Adrenal gland (tissue), 5 donors: ENCODE data around the gene KEAP1.

ENCODE experiments used
- POLR2A ChIP-seq, 2 donors: fragments of 450-650 bp; IDR thresholded peaks; one replicate each; pipeline ENCODE4 v1.6.1; 2017; ENCODE audit warnings: antibody characterized with exemption in 2 of 2, mild to moderate bottlenecking in 2 of 2, moderate library complexity in 1 of 2
- TF ChIP-seq, protein P1 (sequence below), 6 experiments: fragments of 450-650 bp in 4 of 6; fragments of 200-600 bp in 2 of 6; sonication (generic) in 1 of 6; IDR thresholded peaks; 1 replicate in 5 of 6; 2 replicates in 1 of 6; pipeline versions ENCODE4 v1.5.1 to v1.8.0; 2016 to 2021; ENCODE audit warnings: antibody characterized with exemption in 6 of 6, mild to moderate bottlenecking in 2 of 6, moderate library complexity in 1 of 6
- donor health status: DM: no; HTN: no; CAD: no.

DNA sequence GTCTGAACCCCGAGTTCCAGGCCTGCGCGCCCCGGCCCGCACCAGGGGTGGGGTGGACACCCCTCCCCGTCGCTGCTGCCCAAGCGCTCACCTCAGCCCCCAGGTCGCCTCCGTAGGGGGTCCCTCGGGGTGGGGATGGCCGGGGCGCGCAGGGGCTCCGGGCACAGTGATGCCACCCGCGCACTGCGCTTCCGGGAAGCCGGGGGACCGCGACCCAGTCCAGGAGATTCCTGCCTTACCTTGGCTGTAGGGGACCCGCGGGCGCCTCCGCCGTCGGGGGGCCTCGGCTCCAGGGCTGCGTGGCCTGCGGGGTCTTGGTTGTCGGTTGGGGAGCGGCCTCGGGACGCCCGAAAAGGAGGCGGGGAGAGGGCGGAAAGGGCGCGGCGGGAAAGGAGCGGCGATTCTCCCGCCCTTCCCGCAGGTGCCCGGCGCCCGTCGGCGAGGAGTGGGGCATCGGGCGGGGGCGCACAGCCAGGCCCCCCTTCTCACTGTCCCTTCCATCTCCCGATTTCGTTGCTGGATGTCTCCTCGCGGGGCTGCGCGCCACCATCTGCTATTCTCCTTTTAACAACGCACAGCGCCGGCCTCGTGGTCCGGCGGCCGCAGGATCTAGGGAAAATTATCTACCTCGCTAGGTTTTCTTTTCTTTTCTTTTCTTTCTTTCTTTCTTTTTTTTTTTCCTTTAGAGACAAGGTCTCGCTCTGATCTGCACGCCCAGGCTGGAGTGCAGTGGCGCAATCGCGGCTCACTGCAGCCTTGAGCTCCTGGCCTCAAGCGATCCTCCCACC, at the start of gene KEAP1:
- TF ChIP-seq, protein P1, sequence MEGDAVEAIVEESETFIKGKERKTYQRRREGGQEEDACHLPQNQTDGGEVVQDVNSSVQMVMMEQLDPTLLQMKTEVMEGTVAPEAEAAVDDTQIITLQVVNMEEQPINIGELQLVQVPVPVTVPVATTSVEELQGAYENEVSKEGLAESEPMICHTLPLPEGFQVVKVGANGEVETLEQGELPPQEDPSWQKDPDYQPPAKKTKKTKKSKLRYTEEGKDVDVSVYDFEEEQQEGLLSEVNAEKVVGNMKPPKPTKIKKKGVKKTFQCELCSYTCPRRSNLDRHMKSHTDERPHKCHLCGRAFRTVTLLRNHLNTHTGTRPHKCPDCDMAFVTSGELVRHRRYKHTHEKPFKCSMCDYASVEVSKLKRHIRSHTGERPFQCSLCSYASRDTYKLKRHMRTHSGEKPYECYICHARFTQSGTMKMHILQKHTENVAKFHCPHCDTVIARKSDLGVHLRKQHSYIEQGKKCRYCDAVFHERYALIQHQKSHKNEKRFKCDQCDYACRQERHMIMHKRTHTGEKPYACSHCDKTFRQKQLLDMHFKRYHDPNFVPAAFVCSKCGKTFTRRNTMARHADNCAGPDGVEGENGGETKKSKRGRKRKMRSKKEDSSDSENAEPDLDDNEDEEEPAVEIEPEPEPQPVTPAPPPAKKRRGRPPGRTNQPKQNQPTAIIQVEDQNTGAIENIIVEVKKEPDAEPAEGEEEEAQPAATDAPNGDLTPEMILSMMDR (IDR thresholded peaks at IDR 0.05): no peak
- TF ChIP-seq POLR2A (IDR thresholded peaks at IDR 0.05): no peak
